GM12878 (cell line): ENCODE measurements around the gene ADARB1. TPM values are rescaled to one million over a fixed set of nuclear protein-coding genes. Genes with fewer than 3 reads are reported as not detected.

Experiments used
- ATAC-seq: fragments of 200-7000 bp; cut with Tn5 transposase; 3 replicates; pipeline ENCODE4 v1.9.1; 2020; ENCODE audit warnings: mild to moderate bottlenecking, moderate library complexity
- BruUV-seq: library from RNA; stranded (reverse); fragments of 400-500 nt; replicated peaks from 2 replicates; lab custom pipeline; 2021; lab: Mats Ljungman, UMichigan
- CTCF ChIA-PET: fragments of 300-600 bp; sonication (Branson Sonifier 250); formaldehyde crosslinking; extraction: SDS; loops from one replicate; lab custom pipeline; 2021; ENCODE audit warnings: inconsistent platforms; lab: Yijun Ruan, JAX
- POLR2A ChIA-PET: fragments of 350-600 bp; formaldehyde crosslinking; extraction: SDS; loops from one replicate; lab custom pipeline; 2021; ENCODE audit warnings: inconsistent platforms; lab: Charles Lee
- RAD21 ChIA-PET: fragments of 300-600 bp; sonication (Branson Sonifier 250); formaldehyde crosslinking; loops from one replicate; lab custom pipeline; 2023; ENCODE audit warnings: antibody characterized with exemption; ENCODE audit not compliant: unreplicated experiment; lab: Charles Lee
- SMC1A ChIA-PET: fragments of 300-600 bp; sonication (Branson Sonifier 250); formaldehyde crosslinking; loops from one replicate; lab custom pipeline; 2023; ENCODE audit not compliant: unreplicated experiment, uncharacterized antibody; lab: Charles Lee
- DNase-seq: peaks from one replicate; pipeline ENCODE4 v3.0.0-alpha.2; 2011; ENCODE audit warnings: low read depth, low spot score
- FAIRE-seq: peaks from 3 replicates; lab custom pipeline; 2011; peaks lifted over from hg19 to GRCh38; lab: Jason Lieb, UNC
- H2AFZ ChIP-seq: 2 replicates; pipeline ENCODE4 v1.6.0; 2011; ENCODE audit warnings: low read depth, low read length, control low read depth; ENCODE audit not compliant: control insufficient read depth
- H3K27ac ChIP-seq: 2 replicates; pipeline ENCODE4 v1.5.1; 2011; ENCODE audit warnings: control low read depth; ENCODE audit not compliant: control insufficient read depth, insufficient read depth
- H3K27me3 ChIP-seq, 2 experiments: replicated peaks in 1 of 2; 2 replicates each; pipeline versions ENCODE4 v1.6.0 to v1.6.1; 2011; ENCODE audit warnings: low read length in 1 of 2; ENCODE audit not compliant: control insufficient read depth in 2 of 2, insufficient read depth in 2 of 2
- H3K36me3 ChIP-seq, 2 experiments: 2 replicates each; pipeline ENCODE4 v1.5.1; 2011; ENCODE audit warnings: low read length in 1 of 2; ENCODE audit not compliant: control insufficient read depth in 2 of 2, insufficient read depth in 2 of 2
- H3K4me1 ChIP-seq: 2 replicates; pipeline ENCODE4 v1.6.1; 2011; ENCODE audit warnings: mild to moderate bottlenecking, low read length, moderate library complexity, mixed read lengths; ENCODE audit not compliant: control insufficient read depth, insufficient read depth
- H3K4me2 ChIP-seq: 2 replicates; pipeline ENCODE4 v1.6.0; 2011; ENCODE audit warnings: control low read depth; ENCODE audit not compliant: control insufficient read depth, insufficient read depth
- H3K4me3 ChIP-seq: fragments of 200-600 bp; sonication (generic); 2 replicates; pipeline ENCODE4 v1.5.1; 2016
- H3K79me2 ChIP-seq: 2 replicates; pipeline ENCODE4 v1.6.0; 2011; ENCODE audit warnings: low read length; ENCODE audit not compliant: control insufficient read depth, insufficient read depth
- H3K9ac ChIP-seq: 2 replicates; pipeline ENCODE4 v1.8.0; 2011; ENCODE audit warnings: low read length, control low read depth, mixed read lengths; ENCODE audit not compliant: control insufficient read depth, insufficient read depth
- H3K9me3 ChIP-seq: replicated peaks from 3 replicates; pipeline ENCODE4 v1.5.1; 2011; ENCODE audit warnings: mild to moderate bottlenecking, low read length; ENCODE audit not compliant: control insufficient read depth, insufficient read depth
- H4K20me1 ChIP-seq: 2 replicates; pipeline ENCODE4 v1.6.0; 2011; ENCODE audit not compliant: control insufficient read depth, insufficient read depth
- BACH1 ChIP-seq: fragments of 450-650 bp; IDR thresholded peaks from 2 replicates; pipeline ENCODE4 v1.6.1; 2017; ENCODE audit warnings: mild to moderate bottlenecking, borderline replicate concordance
- CBX3 ChIP-seq: fragments of 200-600 bp; sonication (generic); IDR thresholded peaks from 2 replicates; pipeline ENCODE4 v1.6.1; 2016; ENCODE audit warnings: low read depth, borderline replicate concordance
- CHD1 ChIP-seq: IDR thresholded peaks from 2 replicates; pipeline ENCODE4 v1.6.1; 2012; ENCODE audit warnings: low read depth, low read length, improper control_type of control experiment
- DPF2 ChIP-seq: fragments of 450-650 bp; IDR thresholded peaks from 2 replicates; pipeline ENCODE4 v1.6.1; 2017; ENCODE audit warnings: mild to moderate bottlenecking
- GABPA ChIP-seq: IDR thresholded peaks from 2 replicates; pipeline ENCODE4 v1.6.1; 2014; ENCODE audit warnings: antibody characterized with exemption, low read depth, mild to moderate bottlenecking, inconsistent platforms
- IKZF1 ChIP-seq: fragments of 450-650 bp; conservative IDR thresholded peaks from 2 replicates; pipeline ENCODE4 v1.6.1; 2017; ENCODE audit warnings: antibody characterized with exemption, mild to moderate bottlenecking
- KDM1A ChIP-seq: fragments of 200-600 bp; sonication (generic); IDR thresholded peaks from 2 replicates; pipeline ENCODE4 v1.6.1; 2016; ENCODE audit warnings: borderline replicate concordance
- MTA2 ChIP-seq: fragments of 450-650 bp; IDR thresholded peaks from 2 replicates; pipeline ENCODE4 v1.6.1; 2016; ENCODE audit warnings: low read depth, mild to moderate bottlenecking, moderate library complexity
- NBN ChIP-seq: fragments of 450-650 bp; IDR thresholded peaks from 2 replicates; pipeline ENCODE4 v1.6.1; 2016
- NFYA ChIP-seq: IDR thresholded peaks from 2 replicates; pipeline ENCODE4 v1.6.1; 2011; ENCODE audit warnings: low read depth, mild to moderate bottlenecking, low read length, improper control_type of control experiment, borderline replicate concordance
- PAX5 ChIP-seq: IDR thresholded peaks from 2 replicates; pipeline ENCODE4 v1.6.1; 2011; ENCODE audit warnings: low read depth, low read length, borderline replicate concordance
- POU2F2 ChIP-seq: IDR thresholded peaks from 3 replicates; pipeline ENCODE4 v1.6.1; 2011; ENCODE audit warnings: low read depth, mild to moderate bottlenecking, low read length, borderline replicate concordance
- RAD21 ChIP-seq: IDR thresholded peaks from 2 replicates; pipeline ENCODE4 v1.6.1; 2011; ENCODE audit warnings: mild to moderate bottlenecking, low read depth, low read length, moderate library complexity; ENCODE audit not compliant: insufficient read depth
- STAT1 ChIP-seq: fragments of 450-650 bp; conservative IDR thresholded peaks from 2 replicates; pipeline ENCODE4 v1.6.1; 2014; ENCODE audit warnings: antibody characterized with exemption, mild to moderate bottlenecking
- WGBS: methylation state at CpG from one replicate; pipeline ENCODE4 v1.1.6; 2016; ENCODE audit warnings: low lambda C conversion rate; ENCODE audit not compliant: insufficient replicate concordance, insufficient coverage; ENCODE audit errors: missing lambda C conversion rate; 5-methylcytosine and 5-hydroxymethylcytosine counted together
- in situ Hi-C: fragments of 300-500 bp; cut with MboI; formaldehyde crosslinking; loops from 9 replicates; pipeline ENCODE4 v1.14.3; 2018; ENCODE audit warnings: mixed read lengths
- intact Hi-C: fragments of 100-400 bp; cut with micrococcal nuclease; formaldehyde crosslinking; loops from one replicate; pipeline ENCODE4 v1.14.2; 2022; ENCODE audit not compliant: unreplicated experiment
- polyA plus RNA-seq, 11 experiments: library from polyadenylated mRNA; depleted of rRNA in 4 of 11; unstranded in 6 of 11; stranded (reverse) in 5 of 11; fragments of >200 nt; fragmentation: Nextera tagmentation in 4 of 11; fragmentation: Illumina TruSeq in 1 of 11; extraction: Ambion mirVana in 4 of 11; extraction: Trizol in 1 of 11; gene quantifications; 1 replicate in 1 of 11; 2 replicates in 10 of 11; pipeline versions ENCODE4 v1.2.1 to v1.2.3, GENCODE V29; 2011 to 2016; ENCODE audit warnings: inconsistent platforms in 2 of 11, missing spikeins in 2 of 11, low read depth in 1 of 11
- total RNA-seq, 4 experiments: library from RNA; depleted of rRNA in 3 of 4; stranded (reverse); fragments of >200 nt in 3 of 4; fragmentation: Illumina TruSeq in 1 of 4; extraction: Trizol in 1 of 4; gene quantifications; 2 replicates each; pipeline versions ENCODE4 v1.2.1 to v1.2.3, GENCODE V29; 2013 to 2021
- TF ChIP-seq, protein P1 (sequence below): fragments of 450-650 bp; IDR thresholded peaks from 2 replicates; pipeline ENCODE4 v1.6.1; 2018; ENCODE audit warnings: borderline replicate concordance, mild to moderate bottlenecking; ENCODE audit not compliant: partially characterized antibody
- TF ChIP-seq, protein P2 (sequence below): IDR thresholded peaks from 2 replicates; pipeline ENCODE4 v1.6.1; 2011; ENCODE audit warnings: low read depth, mild to moderate bottlenecking, low read length, moderate library complexity, borderline replicate concordance; ENCODE audit errors: extremely low read depth
- TF ChIP-seq, protein P3 (sequence below): fragments of 450-650 bp; IDR thresholded peaks from 2 replicates; pipeline ENCODE4 v1.6.1; 2016; ENCODE audit warnings: mild to moderate bottlenecking
- TF ChIP-seq, protein P4 (sequence below): fragments of 150-350 bp; IDR thresholded peaks from 2 replicates; pipeline ENCODE4 v1.6.1; 2014; ENCODE audit warnings: mild to moderate bottlenecking, low read depth, low read length

The ADARB1 gene
- total and polyA plus RNA-seq, 10 of the 15 experiments (the other 5 are each of a cell fraction or from before 2014, with no cell fraction given): 5.7 to 61.7 (median 25.3) TPM

DNA sequence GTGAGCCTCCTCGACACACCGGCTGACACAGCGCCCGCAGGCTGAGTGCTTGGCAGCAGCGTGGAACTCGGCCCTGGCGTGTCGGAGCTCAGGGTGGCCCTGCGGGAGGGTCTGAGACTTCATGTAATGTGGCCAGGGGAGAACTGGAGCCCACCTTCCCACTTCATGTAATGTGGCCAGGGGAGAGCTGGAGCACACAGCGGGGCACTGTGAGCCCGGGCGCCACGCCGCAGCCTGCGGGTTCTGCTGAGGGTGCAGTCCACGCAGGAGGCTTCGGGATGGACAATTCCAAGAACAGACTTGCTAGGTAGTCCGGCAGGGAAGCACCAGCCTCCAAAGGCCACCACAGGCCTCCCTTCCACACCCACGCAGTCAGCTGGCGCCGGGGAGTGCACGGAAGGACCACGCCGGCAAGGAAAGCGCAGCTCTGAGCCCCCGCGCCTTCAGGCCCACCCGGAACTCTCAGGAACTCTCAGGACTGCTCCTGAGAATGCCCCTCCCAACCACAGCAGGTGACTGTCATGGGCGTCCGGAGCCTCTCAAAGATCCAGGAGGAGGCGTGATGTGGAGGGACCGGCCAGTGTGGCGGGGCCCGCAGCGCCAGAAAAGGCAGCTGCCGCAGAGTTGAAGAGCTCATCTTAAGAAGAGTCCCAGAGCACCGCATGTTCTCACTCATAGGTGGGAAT, 19.3 kb upstream of the ADARB1 start (continued):
- no peak for TF ChIP-seq DPF2
- TF ChIP-seq, all 136 proteins: peak for 0

DNA sequence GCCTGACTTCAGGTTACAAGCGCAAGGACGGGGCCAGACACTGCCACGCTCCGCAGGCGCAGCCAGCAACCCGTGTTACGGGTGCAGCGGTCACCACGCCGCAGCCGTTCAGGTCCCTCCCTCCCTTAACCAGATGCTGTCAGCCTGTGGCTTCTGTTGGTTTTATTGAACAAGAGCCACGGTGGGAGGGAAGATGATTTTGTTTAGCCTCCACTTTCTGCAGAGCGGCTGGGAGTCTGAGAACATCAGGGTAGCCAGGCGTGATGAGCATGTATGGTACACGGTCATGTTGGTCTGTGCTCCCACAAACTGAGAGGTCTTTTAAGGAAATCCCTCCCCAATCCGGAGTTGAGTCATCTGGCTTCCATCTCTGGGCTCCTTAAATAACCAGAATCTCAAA, 18.5 kb upstream of the ADARB1 start:
- no peak overlapping the region for H3K9ac ChIP-seq
- ChIA-PET CTCF (no interaction called here), POLR2A (no interaction called here), SMC1A (interaction anchor here (1.0 kb wide), 1 partner anchor 70 kb away, joined by 3 read pairs; no protein-coding TSS in a partner anchor), RAD21 (interaction anchor here (1.0 kb wide), 1 partner anchor 69 kb away, joined by 4 read pairs; no protein-coding TSS in a partner anchor)
- H3K36me3 ChIP-seq: no peaks in the 10 kb centered on the region
- ATAC-seq (no peak; the same call in 2 of the 3 replicates), FAIRE-seq (no peak), DNase-seq (no peak)
- 2% methylated on average over 16 of the region's 16 CpGs for WGBS
- H2AFZ ChIP-seq: no peak overlapping the region
- in situ Hi-C loops: no loop called here
- TF ChIP-seq, protein P1, sequence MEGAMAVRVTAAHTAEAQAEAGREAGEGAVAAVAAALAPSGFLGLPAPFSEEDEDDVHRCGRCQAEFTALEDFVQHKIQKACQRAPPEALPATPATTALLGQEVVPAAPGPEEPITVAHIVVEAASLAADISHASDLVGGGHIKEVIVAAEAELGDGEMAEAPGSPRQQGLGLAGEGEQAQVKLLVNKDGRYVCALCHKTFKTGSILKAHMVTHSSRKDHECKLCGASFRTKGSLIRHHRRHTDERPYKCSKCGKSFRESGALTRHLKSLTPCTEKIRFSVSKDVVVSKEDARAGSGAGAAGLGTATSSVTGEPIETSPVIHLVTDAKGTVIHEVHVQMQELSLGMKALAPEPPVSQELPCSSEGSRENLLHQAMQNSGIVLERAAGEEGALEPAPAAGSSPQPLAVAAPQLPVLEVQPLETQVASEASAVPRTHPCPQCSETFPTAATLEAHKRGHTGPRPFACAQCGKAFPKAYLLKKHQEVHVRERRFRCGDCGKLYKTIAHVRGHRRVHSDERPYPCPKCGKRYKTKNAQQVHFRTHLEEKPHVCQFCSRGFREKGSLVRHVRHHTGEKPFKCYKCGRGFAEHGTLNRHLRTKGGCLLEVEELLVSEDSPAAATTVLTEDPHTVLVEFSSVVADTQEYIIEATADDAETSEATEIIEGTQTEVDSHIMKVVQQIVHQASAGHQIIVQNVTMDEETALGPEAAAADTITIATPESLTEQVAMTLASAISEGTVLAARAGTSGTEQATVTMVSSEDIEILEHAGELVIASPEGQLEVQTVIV: no peak
- TF ChIP-seq STAT1 (no peak), POU2F2 (no peak), PAX5 (no peak), CHD1 (no peak), DPF2 (no peak), MTA2 (no peak), GABPA (no peak), KDM1A (no peak), NBN (no peak), CBX3 (no peak), RAD21 (no peak), IKZF1 (no peak), BACH1 (no peak), NFYA (no peak)
- TF ChIP-seq, protein P2, sequence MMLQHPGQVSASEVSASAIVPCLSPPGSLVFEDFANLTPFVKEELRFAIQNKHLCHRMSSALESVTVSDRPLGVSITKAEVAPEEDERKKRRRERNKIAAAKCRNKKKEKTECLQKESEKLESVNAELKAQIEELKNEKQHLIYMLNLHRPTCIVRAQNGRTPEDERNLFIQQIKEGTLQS: no peak
- TF ChIP-seq, protein P3, sequence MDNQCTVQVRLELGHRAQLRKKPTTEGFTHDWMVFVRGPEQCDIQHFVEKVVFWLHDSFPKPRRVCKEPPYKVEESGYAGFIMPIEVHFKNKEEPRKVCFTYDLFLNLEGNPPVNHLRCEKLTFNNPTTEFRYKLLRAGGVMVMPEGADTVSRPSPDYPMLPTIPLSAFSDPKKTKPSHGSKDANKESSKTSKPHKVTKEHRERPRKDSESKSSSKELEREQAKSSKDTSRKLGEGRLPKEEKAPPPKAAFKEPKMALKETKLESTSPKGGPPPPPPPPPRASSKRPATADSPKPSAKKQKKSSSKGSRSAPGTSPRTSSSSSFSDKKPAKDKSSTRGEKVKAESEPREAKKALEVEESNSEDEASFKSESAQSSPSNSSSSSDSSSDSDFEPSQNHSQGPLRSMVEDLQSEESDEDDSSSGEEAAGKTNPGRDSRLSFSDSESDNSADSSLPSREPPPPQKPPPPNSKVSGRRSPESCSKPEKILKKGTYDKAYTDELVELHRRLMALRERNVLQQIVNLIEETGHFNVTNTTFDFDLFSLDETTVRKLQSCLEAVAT: no peak
- TF ChIP-seq, protein P4, sequence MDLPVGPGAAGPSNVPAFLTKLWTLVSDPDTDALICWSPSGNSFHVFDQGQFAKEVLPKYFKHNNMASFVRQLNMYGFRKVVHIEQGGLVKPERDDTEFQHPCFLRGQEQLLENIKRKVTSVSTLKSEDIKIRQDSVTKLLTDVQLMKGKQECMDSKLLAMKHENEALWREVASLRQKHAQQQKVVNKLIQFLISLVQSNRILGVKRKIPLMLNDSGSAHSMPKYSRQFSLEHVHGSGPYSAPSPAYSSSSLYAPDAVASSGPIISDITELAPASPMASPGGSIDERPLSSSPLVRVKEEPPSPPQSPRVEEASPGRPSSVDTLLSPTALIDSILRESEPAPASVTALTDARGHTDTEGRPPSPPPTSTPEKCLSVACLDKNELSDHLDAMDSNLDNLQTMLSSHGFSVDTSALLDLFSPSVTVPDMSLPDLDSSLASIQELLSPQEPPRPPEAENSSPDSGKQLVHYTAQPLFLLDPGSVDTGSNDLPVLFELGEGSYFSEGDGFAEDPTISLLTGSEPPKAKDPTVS: no peak
- H3K4me2 ChIP-seq: no peak overlapping the region
- H3K27ac ChIP-seq: no peak overlapping the region
- intact Hi-C loops: no loop called here
- no peaks in the 10 kb centered on the region for H4K20me1 ChIP-seq
- peaks cover 0 to 5% of the 10 kb centered on the region in 2 experiments; a peak in 1 of 4 replicates for H3K27me3 ChIP-seq
- H3K79me2 ChIP-seq: no peaks in the 10 kb centered on the region
- BruUV-seq: no TSS peak
- H3K4me3 ChIP-seq: no peak overlapping the region
- no peaks in the 10 kb centered on the region; the same call in 1 of the 2 replicates for H3K4me1 ChIP-seq
- H3K9me3 ChIP-seq: no peaks in the 10 kb centered on the region
